B cell (primary cell): Measurements from ENCODE around the gene ACAP2. TPM values are rescaled to one million over a fixed set of nuclear protein-coding genes. Genes with fewer than 3 reads are reported as not detected.
A peak's percentile ranks its signal among the peaks of the same experiment; 100 is the strongest.

Experiments
- ATAC-seq: fragments of 200-7000 bp; cut with Tn5 transposase; one replicate; pipeline ENCODE4 v1.10.0; 2021; ENCODE audit warnings: low read depth, mild to moderate bottlenecking, moderate number of reproducible peaks, moderate library complexity
- CTCF ChIA-PET: fragments of 350-600 bp; sonication (Branson Sonifier 250); formaldehyde crosslinking; loops from one replicate; lab custom pipeline; 2021; ENCODE audit warnings: antibody characterized with exemption, inconsistent platforms; lab: Charles Lee
- POLR2A ChIA-PET: fragments of 350-600 bp; sonication (Branson Sonifier 250); formaldehyde crosslinking; loops from one replicate; lab custom pipeline; 2021; ENCODE audit warnings: antibody characterized with exemption; lab: Charles Lee
- DNase-seq: peaks from one replicate; pipeline ENCODE4 v3.0.0; 2013
- H2AFZ ChIP-seq: 2 replicates; pipeline ENCODE4 v1.6.1; 2012; ENCODE audit warnings: mild to moderate bottlenecking, low read depth, low read length; ENCODE audit not compliant: insufficient read depth, poor library complexity, severe bottlenecking
- H3K27ac ChIP-seq, 2 donors: 1 replicate in 1 of 2; 2 replicates in 1 of 2; pipeline ENCODE4 v1.5.1; 2012 to 2013; ENCODE audit warnings: low read length in 2 of 2, mild to moderate bottlenecking in 2 of 2, moderate library complexity in 1 of 2
- H3K27me3 ChIP-seq, 4 experiments: fragments of 200-600 bp in 1 of 4; sonication (generic) in 1 of 4; replicated peaks in 1 of 4; 1 replicate in 2 of 4; 2 replicates in 2 of 4; pipeline versions ENCODE4 v1.6.1 to v1.7.0; 2013 to 2016; ENCODE audit warnings: low read length in 3 of 4, mild to moderate bottlenecking in 2 of 4, mixed read lengths in 1 of 4, moderate library complexity in 1 of 4; ENCODE audit not compliant: insufficient read depth in 4 of 4, control insufficient read depth in 3 of 4; ENCODE audit errors: control extremely low read depth in 1 of 4
- H3K36me3 ChIP-seq, 2 experiments: replicated peaks in 1 of 2; 1 replicate in 1 of 2; 2 replicates in 1 of 2; pipeline versions ENCODE4 v1.6.1 to v1.7.1; 2013; ENCODE audit warnings: low read length in 1 of 2; ENCODE audit not compliant: insufficient read depth in 2 of 2, control insufficient read depth in 1 of 2; ENCODE audit errors: control extremely low read depth in 1 of 2, extremely low read depth in 1 of 2
- H3K4me1 ChIP-seq, 2 donors: fragments of 200-600 bp in 1 of 2; sonication (generic) in 1 of 2; 1 replicate in 1 of 2; 2 replicates in 1 of 2; pipeline versions ENCODE4 v1.5.1 to v1.6.1; 2013 to 2017; ENCODE audit warnings: low read length in 2 of 2; ENCODE audit not compliant: control insufficient read depth in 2 of 2, insufficient read depth in 2 of 2
- H3K4me2 ChIP-seq: replicated peaks from 2 replicates; pipeline ENCODE3; 2012; ENCODE audit warnings: mild to moderate bottlenecking, low read depth, low read length; ENCODE audit not compliant: poor library complexity, severe bottlenecking
- H3K4me3 ChIP-seq, 5 experiments: fragments of 200-600 bp in 1 of 5; sonication (generic) in 1 of 5; 1 replicate in 3 of 5; 2 replicates in 2 of 5; pipeline versions ENCODE4 v1.5.1 to v1.7.0; 2011 to 2016; ENCODE audit warnings: low read length in 4 of 5, mild to moderate bottlenecking in 4 of 5, low read depth in 2 of 5, control low read depth in 1 of 5, moderate library complexity in 1 of 5; ENCODE audit not compliant: insufficient read depth in 1 of 5; ENCODE audit errors: control extremely low read depth in 1 of 5, extremely low read depth in 1 of 5
- H3K79me2 ChIP-seq: fragments of 200-600 bp; sonication (generic); one replicate; pipeline ENCODE4 v1.6.0; 2016; ENCODE audit warnings: low read length; ENCODE audit not compliant: control insufficient read depth, insufficient read depth
- H3K9ac ChIP-seq: fragments of 200-600 bp; sonication (generic); 2 replicates; pipeline ENCODE4 v1.6.1; 2017; ENCODE audit warnings: mild to moderate bottlenecking, low read length, moderate library complexity
- H3K9me3 ChIP-seq, 3 donors: one replicate each; pipeline versions ENCODE4 v1.6.1 to v1.7.1; 2013; ENCODE audit warnings: low read length in 2 of 3; ENCODE audit not compliant: control insufficient read depth in 2 of 3, insufficient read depth in 1 of 3; ENCODE audit errors: control extremely low read depth in 1 of 3
- H4K20me1 ChIP-seq: 2 replicates; pipeline ENCODE4 v1.6.0; 2012; ENCODE audit warnings: mild to moderate bottlenecking, low read length; ENCODE audit not compliant: insufficient read depth, control insufficient read depth, poor library complexity, severe bottlenecking
- H3K27ac Mint-ChIP-seq: one replicate; pipeline ENCODE4 v1.8.0; 2021; ENCODE audit warnings: mixed read lengths
- H3K27me3 Mint-ChIP-seq: one replicate; pipeline ENCODE4 v1.8.0; 2021; ENCODE audit warnings: mixed read lengths
- H3K4me1 Mint-ChIP-seq: one replicate; pipeline ENCODE4 v1.8.0; 2021; ENCODE audit warnings: mixed read lengths
- H3K4me3 Mint-ChIP-seq: one replicate; pipeline ENCODE4 v1.8.0; 2021; ENCODE audit warnings: mixed read lengths
- H3K9me3 Mint-ChIP-seq: one replicate; pipeline ENCODE4 v1.8.0; 2022; ENCODE audit warnings: mixed read lengths; ENCODE audit not compliant: insufficient read depth
- EZH2 ChIP-seq: IDR thresholded peaks from 2 replicates; pipeline ENCODE4 v1.6.1; 2012; ENCODE audit warnings: borderline replicate concordance, low read depth, mild to moderate bottlenecking, moderate library complexity, low read length; ENCODE audit not compliant: insufficient read depth, poor library complexity, severe bottlenecking
- WGBS: methylation state at CpG from one replicate; pipeline ENCODE4 v1.1.5; 2013; ENCODE audit warnings: missing lambda C conversion rate; ENCODE audit not compliant: insufficient coverage; 5-methylcytosine and 5-hydroxymethylcytosine counted together
- intact Hi-C: fragments of 100-400 bp; cut with micrococcal nuclease; formaldehyde crosslinking; loops from one replicate; pipeline ENCODE4 v1.10.0; 2022
- polyA plus RNA-seq: library from polyadenylated mRNA; depleted of rRNA; stranded (reverse); fragments of >200 nt; gene quantifications from 2 replicates; pipeline ENCODE4 v1.2.3, GENCODE V29; 2012
- total RNA-seq, 2 donors: library from RNA; stranded (reverse); fragments of 120-200 nt in 1 of 2; gene quantifications; 1 replicate in 1 of 2; 2 replicates in 1 of 2; pipeline versions ENCODE4 v1.2.3 to v1.2.4, GENCODE V29; 2013 to 2022
- TF ChIP-seq, protein P1 (sequence below): fragments of 200-600 bp; IDR thresholded peaks from one replicate; pipeline ENCODE4 v1.8.0; 2022; ENCODE audit warnings: antibody characterized with exemption, mild to moderate bottlenecking

The ACAP2 gene
- total and polyA plus RNA-seq, 2 donors (not counting 1 experiment from before 2014, with no cell fraction given) = 18.6 to 113 TPM

DNA sequence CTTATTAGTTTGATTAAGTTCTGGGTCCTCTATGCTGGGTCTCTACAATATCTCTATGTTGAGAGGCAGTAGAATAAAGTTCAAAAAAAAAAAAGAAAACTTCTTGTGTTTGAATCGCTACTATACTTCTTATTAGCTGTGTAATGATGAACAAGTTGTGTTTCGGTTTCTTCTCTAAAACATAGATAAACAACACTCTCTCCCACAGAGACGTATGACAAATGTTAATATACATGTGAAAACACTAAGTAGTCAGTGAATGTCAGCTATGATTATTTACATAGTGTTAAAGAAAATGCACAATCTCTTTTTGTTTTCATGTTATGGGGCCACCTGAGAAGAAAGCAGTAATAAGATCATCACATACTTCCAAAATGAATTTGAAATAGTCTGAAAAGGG lies 45.3 kb downstream of the ACAP2 start:
- peak overlapping the region; percentile 9 for H3K4me2 ChIP-seq
- H3K27ac ChIP-seq = peak overlapping the region in 1 of 2 donors; percentile 24
- intact Hi-C loops = no loop called here
- H4K20me1 ChIP-seq = peaks cover 63% of the 10 kb centered on the region
- H3K9me3 ChIP-seq = no peaks in the 10 kb centered on the region
- Mint-ChIP-seq H3K27ac (peak overlapping the region; percentile 81), H3K4me3 (peak overlapping the region; percentile 23), H3K27me3 (no peaks in the 10 kb centered on the region), H3K4me1 (peaks cover 67% of the 10 kb centered on the region), H3K9me3 (no peaks in the 10 kb centered on the region)
- TF ChIP-seq EZH2 = no peak
- TF ChIP-seq, protein P1, sequence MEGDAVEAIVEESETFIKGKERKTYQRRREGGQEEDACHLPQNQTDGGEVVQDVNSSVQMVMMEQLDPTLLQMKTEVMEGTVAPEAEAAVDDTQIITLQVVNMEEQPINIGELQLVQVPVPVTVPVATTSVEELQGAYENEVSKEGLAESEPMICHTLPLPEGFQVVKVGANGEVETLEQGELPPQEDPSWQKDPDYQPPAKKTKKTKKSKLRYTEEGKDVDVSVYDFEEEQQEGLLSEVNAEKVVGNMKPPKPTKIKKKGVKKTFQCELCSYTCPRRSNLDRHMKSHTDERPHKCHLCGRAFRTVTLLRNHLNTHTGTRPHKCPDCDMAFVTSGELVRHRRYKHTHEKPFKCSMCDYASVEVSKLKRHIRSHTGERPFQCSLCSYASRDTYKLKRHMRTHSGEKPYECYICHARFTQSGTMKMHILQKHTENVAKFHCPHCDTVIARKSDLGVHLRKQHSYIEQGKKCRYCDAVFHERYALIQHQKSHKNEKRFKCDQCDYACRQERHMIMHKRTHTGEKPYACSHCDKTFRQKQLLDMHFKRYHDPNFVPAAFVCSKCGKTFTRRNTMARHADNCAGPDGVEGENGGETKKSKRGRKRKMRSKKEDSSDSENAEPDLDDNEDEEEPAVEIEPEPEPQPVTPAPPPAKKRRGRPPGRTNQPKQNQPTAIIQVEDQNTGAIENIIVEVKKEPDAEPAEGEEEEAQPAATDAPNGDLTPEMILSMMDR = no peak
- no peak overlapping the region for H2AFZ ChIP-seq
- no CpG with 5 or more reads among the region's 3 CpGs for WGBS
- no peak overlapping the region for H3K4me3 ChIP-seq
- H3K79me2 ChIP-seq = peaks cover 98% of the 10 kb centered on the region
- no peak for ATAC-seq
- no peak for DNase-seq
- H3K4me1 ChIP-seq = peaks cover 34 to 46% of the 10 kb centered on the region in 2 donors
- POLR2A ChIA-PET = interaction anchor here (0.9 kb wide), 1 partner anchor 44 kb away, joined by 8 read pairs; no protein-coding TSS in a partner anchor
- CTCF ChIA-PET = interaction anchor here (0.7 kb wide), 1 partner anchor 125 kb away, joined by 3 read pairs; no protein-coding TSS in a partner anchor
- H3K36me3 ChIP-seq = no peaks in the 10 kb centered on the region
- H3K27me3 ChIP-seq = no peaks in the 10 kb centered on the region
- no peak overlapping the region for H3K9ac ChIP-seq

DNA sequence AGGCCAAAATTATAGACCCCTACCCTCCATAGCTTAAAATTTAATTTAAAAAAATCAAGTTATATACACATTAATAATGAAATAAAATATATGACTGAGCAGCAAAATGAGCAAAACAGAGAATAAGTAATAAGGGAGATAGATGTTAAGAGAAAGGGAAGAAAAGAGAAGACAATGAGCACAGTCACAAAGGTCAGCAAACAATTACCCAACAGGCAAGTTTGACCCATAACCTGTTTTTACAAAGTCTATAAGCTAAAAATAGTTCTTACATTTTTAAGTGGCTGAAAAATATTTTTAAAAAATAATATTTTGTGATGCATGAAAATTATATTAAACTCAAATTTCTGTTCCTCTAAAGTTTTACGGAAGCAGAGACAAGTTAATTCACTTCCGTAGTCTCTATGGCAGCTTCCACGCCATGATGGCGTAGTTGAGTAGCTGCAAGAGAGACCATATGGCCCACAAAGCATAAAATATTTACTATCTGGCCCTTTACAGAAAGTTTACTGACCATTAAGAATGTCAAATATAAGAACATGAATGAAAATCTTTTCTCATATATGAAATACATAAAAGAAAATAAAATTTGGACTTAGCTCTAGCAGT lies 47.5 kb downstream of the ACAP2 start:
- Histone ChIP-seq H3K27ac (no peak overlapping the region), H3K9ac (no peak overlapping the region), H3K4me2 (peak overlapping the region; percentile 11), H3K9me3 (no peaks in the 10 kb centered on the region), H3K4me3 (no peak overlapping the region), H3K36me3 (peaks cover 4 to 10% of the 10 kb centered on the region in 2 experiments), H3K79me2 (peaks cover 96% of the 10 kb centered on the region), H3K4me1 (peaks cover 26 to 41% of the 10 kb centered on the region in 2 donors), H2AFZ (no peak overlapping the region), H3K27me3 (no peaks in the 10 kb centered on the region), H4K20me1 (peaks cover 54% of the 10 kb centered on the region)
- no CpG with 5 or more reads among the region's 4 CpGs for WGBS
- H3K27me3 Mint-ChIP-seq = no peaks in the 10 kb centered on the region
- intact Hi-C loops = loop anchor here (2.0 kb wide), 2 partner anchors 15 to 47 kb away; partner anchors contain the start of gene ACAP2
- peak; percentile 31 for ATAC-seq
- peaks cover 52% of the 10 kb centered on the region for H3K4me1 Mint-ChIP-seq
- H3K27ac Mint-ChIP-seq = peak overlapping the region; percentile 37
- H3K4me3 Mint-ChIP-seq = no peak overlapping the region
- H3K9me3 Mint-ChIP-seq = no peaks in the 10 kb centered on the region
- peak; percentile 34 for DNase-seq
- TF ChIP-seq, protein P1 = no peak
- TF ChIP-seq EZH2 = no peak
- ChIA-PET POLR2A (no interaction called here), CTCF (interaction anchor here (1.8 kb wide), 1 partner anchor 12 kb away, joined by 5 read pairs; no protein-coding TSS in a partner anchor)
